SJSA1 (cell line): ENCODE data around the gene GON7. TPM values are rescaled to one million over a fixed set of nuclear protein-coding genes. Genes with fewer than 3 reads are reported as not detected.
"Not testable (repeated sequence)": the region's sequence is repeated elsewhere in the genome, so short reads cannot be mapped to it uniquely, and the experiment has no call there.

Experiments
- DNase-seq, 2 experiments: peaks; one replicate each; pipeline ENCODE4 v3.0.0-alpha.2; 2015 to 2020; ENCODE audit warnings: low spot score in 2 of 2, low read depth in 1 of 2
- H3K27ac ChIP-seq: fragments of 250-450 bp; sonication (Bioruptor Pico); 2 replicates; pipeline ENCODE4 v1.5.1; 2020; ENCODE audit warnings: mild to moderate bottlenecking, moderate library complexity
- H3K27me3 ChIP-seq: fragments of 250-450 bp; sonication (Bioruptor Pico); replicated peaks from 2 replicates; pipeline ENCODE4 v1.5.1; 2020; ENCODE audit warnings: mild to moderate bottlenecking, moderate library complexity
- H3K36me3 ChIP-seq: fragments of 250-450 bp; sonication (Bioruptor Pico); 2 replicates; pipeline ENCODE4 v1.5.1; 2020; ENCODE audit warnings: mild to moderate bottlenecking
- H3K4me1 ChIP-seq: fragments of 250-450 bp; sonication (Bioruptor Pico); replicated peaks from 2 replicates; pipeline ENCODE4 v1.6.1; 2021; ENCODE audit warnings: mild to moderate bottlenecking
- H3K4me3 ChIP-seq: fragments of 250-450 bp; sonication (Bioruptor Pico); 2 replicates; pipeline ENCODE4 v1.5.1; 2020; ENCODE audit warnings: mild to moderate bottlenecking
- H3K9me3 ChIP-seq: fragments of 250-450 bp; sonication (Bioruptor Pico); replicated peaks from 2 replicates; pipeline ENCODE4 v1.5.1; 2020; ENCODE audit warnings: mild to moderate bottlenecking
- total RNA-seq: library from RNA; depleted of rRNA; stranded (reverse); fragments of >200 nt; shearing (Covaris generic); gene quantifications from 2 replicates; pipeline ENCODE4 v1.2.3, GENCODE V29; 2014

Gene GON7
- total RNA-seq, 1 experiment from 2014 or later, result 18.3 TPM

- Histone ChIP-seq H3K9me3 (no peaks in the 10 kb centered on the region), H3K27ac (peak within 1 kb of the TSS; percentile 23), H3K27me3 (no peaks in the 10 kb centered on the region), H3K4me1 (peaks cover 11% of the 10 kb centered on the region; the same call in 1 of the 2 replicates), H3K36me3 (peaks cover 28% of the 10 kb centered on the region), H3K4me3 (peak within 1 kb of the TSS; percentile 73)
- peak; percentile 70 to 86 for DNase-seq
Measured at GRCh38 chr14:93184391-93185348, 22.2 kb downstream of the GON7 start, which contains the start of the genes LYSET and MOAP1. LYSET (plus strand) TSS chr14:93185317; CDS start chr14:93185406, 89 bp downstream. MOAP1 (minus strand) TSS chr14:93184897; CDS start chr14:93184242, 655 bp downstream.

- Histone ChIP-seq H3K4me1 (peaks cover 11% of the 10 kb centered on the region; the same call in 1 of the 2 replicates), H3K27me3 (no peaks in the 10 kb centered on the region), H3K9me3 (no peaks in the 10 kb centered on the region), H3K27ac (no peak overlapping the region), H3K4me3 (peak overlapping the region; percentile 73), H3K36me3 (peaks cover 24% of the 10 kb centered on the region)
- no peak for DNase-seq
Measured at GRCh38 chr14:93183596-93184317, 23.1 kb downstream of the GON7 start.

DNA sequence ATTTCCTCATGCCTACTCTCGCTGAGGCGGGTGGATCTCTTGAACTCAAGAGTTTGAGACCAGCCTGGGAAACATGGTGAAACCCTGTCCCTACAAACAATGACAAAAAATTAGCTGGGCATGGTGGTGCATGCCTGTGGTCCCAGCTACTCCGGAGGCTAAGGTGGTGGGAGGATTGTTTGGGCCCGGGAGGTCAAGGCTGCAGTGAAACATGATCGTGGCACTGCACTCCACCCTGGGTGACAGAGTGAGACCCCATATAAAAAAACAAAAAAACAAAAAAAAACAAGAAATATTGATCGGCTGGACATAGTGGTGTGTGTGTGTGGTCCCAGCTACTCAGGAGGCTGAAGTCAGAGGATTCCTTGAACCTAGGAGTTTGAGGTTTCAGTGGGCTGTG lies 31.4 kb downstream of the GON7 start:
- peak in 1 of 2 experiments; percentile 45 for DNase-seq
- Histone ChIP-seq H3K9me3 (no peaks in the 10 kb centered on the region), H3K4me3 (no peak overlapping the region), H3K4me1 (peaks cover 23% of the 10 kb centered on the region), H3K27ac (no peak overlapping the region), H3K27me3 (peaks cover 3% of the 10 kb centered on the region; the same call in 1 of the 2 replicates), H3K36me3 (no peaks in the 10 kb centered on the region)

- not testable (repeated sequence) for DNase-seq, H3K36me3 ChIP-seq, H3K27me3 ChIP-seq, H3K4me3 ChIP-seq, H3K27ac ChIP-seq, H3K9me3 ChIP-seq
- peaks cover 23% of the 10 kb centered on the region for H3K4me1 ChIP-seq
Measured at GRCh38 chr14:93174731-93175130, 32.1 kb downstream of the GON7 start.

GRCh38 chr14:93173943-93174395 lies 32.9 kb downstream of the GON7 start:
- DNase-seq, result no peak
- H3K4me1 ChIP-seq, result peaks cover 23% of the 10 kb centered on the region
- no peaks in the 10 kb centered on the region for H3K9me3 ChIP-seq

DNA sequence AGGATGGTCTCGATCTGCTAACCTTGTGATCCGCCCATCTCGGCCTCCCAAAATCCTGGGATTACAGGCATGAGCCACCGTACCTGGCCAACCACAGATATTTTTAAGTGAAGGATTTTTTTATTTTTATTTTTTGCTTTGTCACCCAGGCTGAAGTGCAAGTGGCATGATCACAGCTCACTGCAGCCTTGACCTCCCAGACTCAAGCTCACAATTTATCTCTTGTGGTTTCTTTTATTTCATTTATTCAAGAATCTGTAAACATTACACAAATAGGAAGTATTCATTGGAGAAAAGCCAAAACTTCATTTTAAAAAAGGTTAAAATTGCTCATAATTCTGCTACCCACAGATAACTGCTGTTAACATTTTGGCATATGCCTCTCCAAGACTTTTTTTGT lies 35.5 kb downstream of the GON7 start:
- Histone ChIP-seq H3K4me3 (no peak overlapping the region), H3K4me1 (peaks cover 18% of the 10 kb centered on the region), H3K36me3 (no peaks in the 10 kb centered on the region), H3K27me3 (peaks cover 3% of the 10 kb centered on the region; the same call in 1 of the 2 replicates), H3K9me3 (no peaks in the 10 kb centered on the region), H3K27ac (0 out of 2 replicates have a peak overlapping the region, but pooled peaks have one; percentile 7)
- DNase-seq, result peak; percentile 49 to 72

More at GRCh38 chr14:93173943-93174395, 32.9 kb downstream of the GON7 start:
- H3K27ac ChIP-seq, result no peak overlapping the region
- no peak overlapping the region for H3K4me3 ChIP-seq
- H3K36me3 ChIP-seq, result no peaks in the 10 kb centered on the region
- H3K27me3 ChIP-seq, result peaks cover 3% of the 10 kb centered on the region; the same call in 1 of the 2 replicates

DNA sequence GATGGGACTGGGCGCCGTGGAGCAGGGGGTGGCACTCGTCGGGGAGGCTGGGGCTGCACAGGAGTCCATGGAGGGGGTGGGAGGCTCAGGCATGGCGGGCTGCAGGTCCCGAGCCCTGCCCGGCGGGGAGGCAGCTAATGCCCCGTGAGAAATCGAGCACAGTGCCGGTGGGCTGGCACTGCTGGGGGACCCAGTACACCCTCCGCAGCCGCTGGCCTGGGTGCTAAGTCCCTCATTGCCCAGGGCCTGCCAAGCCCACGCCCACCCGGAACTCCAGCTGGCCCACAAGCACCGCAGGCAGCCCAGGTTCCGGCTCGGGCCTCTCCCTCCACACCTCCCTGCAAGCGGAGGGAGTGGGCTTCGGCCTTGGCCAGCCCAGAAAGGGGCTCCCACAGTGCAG lies 36.7 kb downstream of the GON7 start:
- not testable (repeated sequence) for H3K27ac ChIP-seq, H3K27me3 ChIP-seq, H3K9me3 ChIP-seq, DNase-seq, H3K4me3 ChIP-seq, H3K36me3 ChIP-seq
- peaks cover 10% of the 10 kb centered on the region for H3K4me1 ChIP-seq

DNA sequence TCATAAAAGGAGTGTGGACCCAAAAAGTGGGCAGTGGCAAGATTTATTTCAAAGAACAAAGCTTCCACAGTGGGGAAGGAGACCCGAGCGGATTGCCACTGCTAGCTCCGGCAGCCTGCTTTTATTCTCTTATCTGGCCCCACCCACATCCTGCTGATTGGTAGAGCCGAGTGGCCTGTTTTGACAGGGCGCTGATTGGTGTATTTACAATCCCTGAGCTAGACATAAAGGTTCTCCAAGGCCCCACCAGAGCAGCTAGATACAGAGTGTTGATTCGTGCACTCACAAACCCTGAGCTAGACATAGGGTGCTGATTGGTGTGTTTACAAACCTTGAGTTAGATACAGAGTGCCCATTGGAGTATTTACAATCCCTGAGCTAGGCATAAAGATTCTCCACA lies 37.2 kb downstream of the GON7 start:
- H3K27ac ChIP-seq, H3K4me1 ChIP-seq, H3K27me3 ChIP-seq, H3K36me3 ChIP-seq, H3K9me3 ChIP-seq, DNase-seq, H3K4me3 ChIP-seq: not testable (repeated sequence)

DNA sequence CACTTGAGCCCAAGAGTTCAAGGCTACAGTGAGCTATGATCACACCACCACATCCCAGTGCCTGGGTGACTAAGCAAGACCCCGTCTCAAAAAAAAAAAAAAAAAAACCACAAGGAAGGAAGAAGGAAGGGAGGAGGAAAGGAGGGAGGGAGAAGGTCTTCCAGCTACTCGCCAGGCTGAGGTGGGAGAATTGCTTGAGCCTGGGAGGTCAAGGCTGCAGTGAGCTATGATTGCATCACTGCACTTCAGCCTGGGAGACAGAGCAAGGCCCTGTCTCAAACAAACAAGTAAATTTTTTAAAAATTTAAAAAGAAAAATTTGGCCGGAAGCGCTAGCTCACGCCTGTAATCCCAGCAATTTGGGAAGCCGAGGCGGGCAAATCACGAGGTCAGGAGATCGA lies 38.3 kb downstream of the GON7 start:
- H3K36me3 ChIP-seq, H3K9me3 ChIP-seq, H3K27ac ChIP-seq, H3K4me3 ChIP-seq, H3K27me3 ChIP-seq, H3K4me1 ChIP-seq, DNase-seq: not testable (repeated sequence)

DNA sequence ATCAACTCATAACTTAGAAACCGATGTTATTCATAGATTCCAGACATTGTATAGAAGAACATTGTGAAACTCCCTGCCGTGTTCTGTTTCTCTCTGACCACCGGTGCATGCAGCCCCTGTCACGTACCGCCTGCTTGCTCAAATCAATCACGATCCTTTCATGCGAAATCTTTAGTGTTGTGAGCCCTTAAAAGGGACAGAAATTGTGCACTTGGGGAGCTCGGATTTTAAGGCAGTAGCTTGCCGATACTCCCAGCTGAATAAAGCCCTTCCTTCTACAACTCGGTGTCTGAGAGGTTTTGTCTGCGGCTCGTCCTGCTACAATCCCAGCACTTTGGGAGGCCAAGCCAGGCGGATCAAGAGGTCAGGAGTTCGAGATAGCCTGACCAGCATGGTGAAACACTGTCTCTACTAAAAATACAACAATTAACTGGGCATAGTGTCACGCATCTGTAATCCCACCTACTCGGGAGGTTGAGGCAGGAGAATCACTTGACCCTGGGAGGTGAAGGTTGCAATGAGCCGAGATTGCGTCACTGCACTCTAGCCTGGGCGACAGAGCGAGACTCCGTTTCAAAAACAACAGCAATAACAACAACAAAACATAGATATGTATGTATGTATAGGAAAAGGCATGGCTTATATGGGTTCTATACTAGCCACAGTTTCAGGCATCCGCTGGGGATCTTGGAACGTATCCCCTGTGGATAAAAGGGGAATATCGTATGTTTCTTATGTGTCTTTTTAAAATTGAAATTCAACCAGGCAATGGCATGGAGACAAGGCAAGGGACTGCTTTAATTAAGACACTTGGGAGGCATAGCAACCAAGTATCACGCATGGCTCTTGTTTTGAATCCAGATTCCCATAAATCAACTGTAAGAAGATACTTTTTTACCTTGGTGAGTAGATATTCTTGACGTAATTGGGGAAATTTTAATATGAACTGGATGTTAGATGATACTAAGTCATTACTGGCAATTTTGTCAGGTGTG lies 41.3 kb downstream of the GON7 start:
- H3K27ac ChIP-seq, H3K4me1 ChIP-seq, H3K4me3 ChIP-seq, DNase-seq, H3K27me3 ChIP-seq, H3K9me3 ChIP-seq, H3K36me3 ChIP-seq: not testable (repeated sequence)

GRCh38 chr14:93163564-93163963 lies 43.3 kb downstream of the GON7 start:
- H3K36me3 ChIP-seq, result no peaks in the 10 kb centered on the region
- no peak overlapping the region for H3K4me3 ChIP-seq
- no peaks in the 10 kb centered on the region for H3K27me3 ChIP-seq
- H3K27ac ChIP-seq, result no peak overlapping the region
- no peaks in the 10 kb centered on the region for H3K9me3 ChIP-seq
- DNase-seq, result no peak
- no peaks in the 10 kb centered on the region for H3K4me1 ChIP-seq

GRCh38 chr14:93161411-93161940 lies 45.4 kb downstream of the GON7 start:
- no peaks in the 10 kb centered on the region for H3K9me3 ChIP-seq
- H3K27me3 ChIP-seq, result no peaks in the 10 kb centered on the region
- no peak overlapping the region for H3K27ac ChIP-seq
- no peak for DNase-seq
- no peaks in the 10 kb centered on the region for H3K4me1 ChIP-seq
- no peaks in the 10 kb centered on the region for H3K36me3 ChIP-seq
- H3K4me3 ChIP-seq, result no peak overlapping the region
